ENCODE measurements around the gene PHLDA2.

The PHLDA2 gene

DNA sequence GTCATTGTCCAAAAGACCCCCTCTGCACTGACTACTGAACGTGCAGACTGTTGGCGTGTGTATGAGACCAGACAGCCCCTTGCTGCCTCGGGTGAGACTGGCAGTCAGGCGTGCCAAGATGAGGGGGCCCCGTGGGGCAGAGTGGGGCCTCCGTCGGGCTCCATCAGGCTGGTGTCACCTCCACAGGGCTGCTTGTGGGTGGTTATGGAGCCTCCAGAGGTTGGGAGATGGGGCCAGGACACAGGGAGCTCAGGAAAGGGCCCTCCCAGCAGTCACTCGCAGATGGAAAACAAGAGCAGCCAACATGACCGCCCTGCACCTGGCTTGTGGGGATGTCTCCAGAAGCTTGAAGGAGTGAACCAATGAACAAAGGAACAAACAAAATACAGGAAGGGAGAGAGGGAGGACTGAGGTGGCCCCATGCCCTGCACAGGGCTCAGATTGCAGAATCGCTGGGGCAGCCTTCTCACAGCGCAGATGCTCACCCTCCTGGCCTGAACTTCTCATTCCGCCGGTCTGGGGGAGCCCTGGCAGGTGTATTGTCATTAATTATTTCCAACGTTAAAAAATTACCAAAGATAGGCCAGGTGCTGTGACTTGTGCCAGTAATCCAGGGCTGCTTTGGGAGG lies 5.5 kb upstream of the PHLDA2 start:
- TF ChIP-seq HDGF (IDR thresholded peaks at IDR 0.05; ENCODE audit: borderline replicate concordance) = no peak
- no peak for TF ChIP-seq ELF4 (IDR thresholded peaks at IDR 0.05)
- TF ChIP-seq CTBP1 (IDR thresholded peaks at IDR 0.05; ENCODE audit: borderline replicate concordance) = no peak
- TF ChIP-seq ARNT (IDR thresholded peaks at IDR 0.05) = no peak
- TF ChIP-seq NFRKB (IDR thresholded peaks at IDR 0.05) = no peak
- no peak for TF ChIP-seq ZNF384 (IDR thresholded peaks at IDR 0.05)
- TF ChIP-seq L3MBTL2 (conservative IDR thresholded peaks at IDR 0.05) = no peak
- no peak for TF ChIP-seq SP1 (IDR thresholded peaks at IDR 0.05)
- no peak for TF ChIP-seq FOXK2 (IDR thresholded peaks at IDR 0.05)
- POLR2A ChIA-PET = interaction anchor here (1.3 kb wide), 1 partner anchor 25 kb away, joined by 3 read pairs; no protein-coding TSS in a partner anchor

DNA sequence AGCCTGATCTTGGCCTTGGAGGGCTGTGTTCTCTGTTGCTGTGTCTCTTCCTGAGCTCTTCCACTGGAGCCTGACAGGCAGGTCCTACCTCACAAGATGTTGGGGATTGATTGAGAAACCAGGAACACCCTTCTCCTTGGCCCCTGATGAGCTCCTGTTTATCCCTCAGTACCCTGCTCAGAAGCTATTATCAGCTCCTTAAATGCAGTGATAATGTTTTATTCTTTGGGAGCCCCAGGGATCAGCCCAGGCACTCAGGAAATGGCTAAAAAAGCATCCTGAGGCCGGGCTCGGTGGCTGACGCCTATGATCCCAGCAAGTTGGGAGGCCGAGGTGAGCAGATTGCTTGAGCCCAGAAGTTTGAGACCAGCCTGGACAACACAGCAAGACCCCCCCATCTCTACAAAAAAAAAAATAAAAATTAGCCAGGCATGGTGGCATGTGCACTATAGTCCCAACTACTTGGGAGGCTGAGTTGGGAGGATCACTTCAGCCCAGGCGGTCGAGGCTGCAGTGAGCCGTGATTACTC lies 4.9 kb upstream of the PHLDA2 start:
- ChIA-PET CTCF (no interaction called here), POLR2A (interaction anchor here (0.9 to 1.3 kb wide), 3 partner anchors 9 to 58 kb away, joined by 3 read pairs; partner anchors contain the start of gene NAP1L4)
- TF ChIP-seq FOXA1 (IDR thresholded peaks at IDR 0.05) (no peak), ARNT (IDR thresholded peaks at IDR 0.05) (no peak), ZNF384 (IDR thresholded peaks at IDR 0.05) (no peak), TARDBP (IDR thresholded peaks at IDR 0.05) (no peak), BHLHE40 (IDR thresholded peaks at IDR 0.05; ENCODE audit: borderline replicate concordance) (no peak), L3MBTL2 (conservative IDR thresholded peaks at IDR 0.05) (no peak), SUZ12 (IDR thresholded peaks at IDR 0.05) (no peak), HDGF (IDR thresholded peaks at IDR 0.05; ENCODE audit: borderline replicate concordance) (no peak), FOXM1 (IDR thresholded peaks at IDR 0.05; ENCODE audit: borderline replicate concordance) (no peak), FOXK2 (IDR thresholded peaks at IDR 0.05) (no peak), LEF1 (IDR thresholded peaks at IDR 0.05; ENCODE audit: borderline replicate concordance) (no peak), NFRKB (IDR thresholded peaks at IDR 0.05) (no peak), CTBP1 (IDR thresholded peaks at IDR 0.05; ENCODE audit: borderline replicate concordance) (no peak), ELF4 (IDR thresholded peaks at IDR 0.05) (no peak), SP1 (IDR thresholded peaks at IDR 0.05) (no peak)
- TF ChIP-seq, protein P1, sequence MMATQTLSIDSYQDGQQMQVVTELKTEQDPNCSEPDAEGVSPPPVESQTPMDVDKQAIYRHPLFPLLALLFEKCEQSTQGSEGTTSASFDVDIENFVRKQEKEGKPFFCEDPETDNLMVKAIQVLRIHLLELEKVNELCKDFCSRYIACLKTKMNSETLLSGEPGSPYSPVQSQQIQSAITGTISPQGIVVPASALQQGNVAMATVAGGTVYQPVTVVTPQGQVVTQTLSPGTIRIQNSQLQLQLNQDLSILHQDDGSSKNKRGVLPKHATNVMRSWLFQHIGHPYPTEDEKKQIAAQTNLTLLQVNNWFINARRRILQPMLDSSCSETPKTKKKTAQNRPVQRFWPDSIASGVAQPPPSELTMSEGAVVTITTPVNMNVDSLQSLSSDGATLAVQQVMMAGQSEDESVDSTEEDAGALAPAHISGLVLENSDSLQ (IDR thresholded peaks at IDR 0.05) = no peak
- DNase-seq (ENCODE audit: extremely low spot score) = no peak

More for the DNA sequence above, 5.5 kb upstream of the PHLDA2 start:
- no peak for DNase-seq (ENCODE audit: extremely low spot score)
- CTCF ChIA-PET = no interaction called here

DNA sequence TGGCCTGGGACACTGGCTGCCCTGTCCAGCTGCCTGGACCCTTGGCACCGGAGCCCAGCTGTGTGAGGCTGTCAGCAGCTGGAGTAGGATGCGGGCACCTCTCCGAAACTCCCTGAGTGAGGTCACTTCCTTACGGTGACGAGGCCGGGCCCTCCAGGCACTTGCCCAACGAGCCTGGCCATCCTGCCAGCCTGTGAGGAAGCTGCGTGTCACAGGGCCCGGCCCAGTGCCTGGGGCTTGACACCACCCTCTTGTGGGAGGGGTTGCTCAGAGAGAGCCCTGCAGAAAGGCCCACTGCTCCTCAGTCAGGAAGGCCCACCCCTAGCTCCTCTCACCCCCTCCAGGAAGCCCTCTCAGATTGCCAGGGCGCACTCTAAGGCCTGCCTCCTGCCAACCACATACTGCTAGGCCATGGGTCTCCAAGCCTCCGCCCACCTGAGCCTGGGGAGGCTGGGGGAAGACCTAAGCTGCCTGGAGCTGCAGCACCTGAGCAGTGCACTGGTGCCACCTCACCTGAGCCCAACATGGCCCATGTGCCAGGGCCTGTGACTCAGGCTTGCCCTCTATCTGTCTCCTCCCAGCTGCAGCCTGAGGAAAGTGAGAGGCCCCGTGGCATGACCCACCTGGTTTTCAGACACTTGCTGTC lies 4.3 kb upstream of the PHLDA2 start:
- POLR2A ChIA-PET = interaction anchor here (0.9 to 1.3 kb wide), 3 partner anchors 10 to 58 kb away, joined by 3 read pairs; partner anchors contain the start of gene NAP1L4
- CTCF ChIA-PET = no interaction called here
- DNase-seq (ENCODE audit: extremely low spot score) = no peak
- TF ChIP-seq ZNF384 (IDR thresholded peaks at IDR 0.05) (no peak), SUZ12 (IDR thresholded peaks at IDR 0.05) (no peak), ARNT (IDR thresholded peaks at IDR 0.05) (no peak), NFRKB (IDR thresholded peaks at IDR 0.05) (no peak), CTBP1 (IDR thresholded peaks at IDR 0.05; ENCODE audit: borderline replicate concordance) (no peak), TARDBP (IDR thresholded peaks at IDR 0.05) (no peak), LEF1 (IDR thresholded peaks at IDR 0.05; ENCODE audit: borderline replicate concordance) (no peak), FOXM1 (IDR thresholded peaks at IDR 0.05; ENCODE audit: borderline replicate concordance) (no peak), L3MBTL2 (conservative IDR thresholded peaks at IDR 0.05) (no peak), HDGF (IDR thresholded peaks at IDR 0.05; ENCODE audit: borderline replicate concordance) (no peak), BHLHE40 (IDR thresholded peaks at IDR 0.05; ENCODE audit: borderline replicate concordance) (no peak), ELF4 (IDR thresholded peaks at IDR 0.05) (no peak), FOXA1 (IDR thresholded peaks at IDR 0.05) (no peak), FOXK2 (IDR thresholded peaks at IDR 0.05) (no peak)
- TF ChIP-seq, protein P1 (IDR thresholded peaks at IDR 0.05) = no peak

DNA sequence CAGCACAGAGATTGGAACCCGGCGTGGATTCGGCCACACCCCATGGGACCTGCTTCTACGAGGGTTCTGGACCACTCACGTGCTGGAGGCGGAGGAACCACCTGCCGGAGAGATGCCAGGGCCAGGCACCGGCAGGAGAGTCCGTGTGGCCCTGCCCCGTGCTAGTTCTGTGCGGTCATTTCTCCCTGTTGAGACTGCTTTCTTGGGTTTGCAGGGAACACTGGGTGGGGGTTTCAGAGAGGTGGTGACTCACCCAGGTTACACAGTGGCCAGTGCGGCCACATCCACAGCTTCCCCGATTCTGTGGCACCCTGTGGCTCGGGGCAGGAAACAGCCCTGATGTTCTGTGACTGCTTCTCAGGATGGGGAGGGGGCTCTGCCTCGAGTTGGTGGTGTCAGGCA lies 3.6 kb upstream of the PHLDA2 start:
- POLR2A ChIA-PET = interaction anchor here (0.9 to 1.2 kb wide), 2 partner anchors 40 to 59 kb away, joined by 3 read pairs; partner anchors contain the start of gene NAP1L4
- no peak for TF ChIP-seq SP1 (IDR thresholded peaks at IDR 0.05)
- TF ChIP-seq CTBP1 (IDR thresholded peaks at IDR 0.05; ENCODE audit: borderline replicate concordance) = no peak
- TF ChIP-seq ELF4 (IDR thresholded peaks at IDR 0.05) = no peak
- TF ChIP-seq FOXA1 (IDR thresholded peaks at IDR 0.05) = no peak
- no peak for TF ChIP-seq LEF1 (IDR thresholded peaks at IDR 0.05; ENCODE audit: borderline replicate concordance)
- no peak for TF ChIP-seq TARDBP (IDR thresholded peaks at IDR 0.05)
- no peak for TF ChIP-seq FOXK2 (IDR thresholded peaks at IDR 0.05)
- no peak for TF ChIP-seq ZNF384 (IDR thresholded peaks at IDR 0.05)
- no peak for TF ChIP-seq FOXM1 (IDR thresholded peaks at IDR 0.05; ENCODE audit: borderline replicate concordance)
- TF ChIP-seq NFRKB (IDR thresholded peaks at IDR 0.05) = no peak
- no peak for TF ChIP-seq SUZ12 (IDR thresholded peaks at IDR 0.05)
- no peak for TF ChIP-seq BHLHE40 (IDR thresholded peaks at IDR 0.05; ENCODE audit: borderline replicate concordance)
- TF ChIP-seq ARNT (IDR thresholded peaks at IDR 0.05) = no peak
- no peak for TF ChIP-seq HDGF (IDR thresholded peaks at IDR 0.05; ENCODE audit: borderline replicate concordance)
- TF ChIP-seq L3MBTL2 (conservative IDR thresholded peaks at IDR 0.05) = no peak
- TF ChIP-seq, protein P1 (IDR thresholded peaks at IDR 0.05) = no peak
- DNase-seq (ENCODE audit: extremely low spot score) = no peak
- CTCF ChIA-PET = no interaction called here

All from HEK293T (cell line).